Limb (tissue), 2 donors: Measurements from ENCODE around the gene GPR35.

Experiments
- DNase-seq, 2 donors: peaks; one replicate each; pipeline ENCODE4 v3.0.0-alpha.2; 2016; ENCODE audit errors: extremely low spot score in 2 of 2

Gene GPR35

DNA sequence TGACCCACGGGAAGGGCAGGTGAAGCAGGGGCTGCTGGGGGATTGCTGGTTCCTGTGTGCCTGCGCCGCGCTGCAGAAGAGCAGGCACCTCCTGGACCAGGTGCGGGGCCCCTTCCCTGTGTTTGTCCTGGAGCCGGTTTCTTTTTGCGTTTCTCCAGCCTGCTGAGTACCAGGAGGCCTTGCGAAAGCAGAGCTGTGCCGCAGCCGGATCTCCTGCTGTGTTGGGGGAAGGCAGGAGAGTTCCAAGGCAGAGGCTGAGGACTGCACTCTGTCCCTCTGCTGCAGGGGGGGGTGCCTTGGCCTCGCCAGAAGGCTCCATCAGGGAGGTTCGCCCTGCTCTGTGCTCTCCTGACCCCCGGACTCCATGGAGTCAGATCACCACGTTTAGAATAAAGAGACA lies 35.9 kb upstream of the GPR35 start:
- DNase-seq: no peak

DNA sequence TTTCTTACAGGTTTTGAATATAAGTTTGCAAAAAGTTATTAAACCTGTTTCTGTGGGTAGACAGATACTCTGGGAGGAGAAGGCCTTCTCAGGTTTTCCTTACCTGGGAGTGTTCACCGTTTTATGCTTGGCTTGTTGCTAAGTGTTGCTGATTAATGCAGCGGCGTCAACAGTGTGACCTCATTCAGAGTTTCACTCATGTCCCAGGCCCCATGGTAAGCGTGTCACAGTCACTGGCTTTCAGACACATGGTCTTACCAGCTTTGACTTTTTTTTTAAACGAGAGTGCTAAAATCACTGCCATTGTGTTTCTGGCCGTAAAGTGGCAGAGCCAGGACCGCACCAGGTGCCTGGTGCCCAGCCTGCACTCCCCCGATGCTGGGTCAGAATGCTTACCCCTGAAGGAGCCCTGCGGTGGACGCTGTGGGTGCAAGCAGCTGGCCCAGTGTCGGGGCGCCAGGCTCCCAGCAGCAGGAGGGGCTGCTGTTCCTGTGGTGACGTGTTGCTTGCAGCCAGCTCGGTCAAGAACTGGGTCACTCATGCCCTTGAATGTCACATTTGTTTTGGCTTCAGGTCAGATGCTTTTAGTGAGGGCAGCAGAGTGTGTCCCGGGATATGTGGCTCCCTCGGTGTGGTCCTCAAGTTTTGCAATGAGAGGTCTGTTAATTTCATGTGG lies 35.3 kb upstream of the GPR35 start:
- no peak for DNase-seq

DNA sequence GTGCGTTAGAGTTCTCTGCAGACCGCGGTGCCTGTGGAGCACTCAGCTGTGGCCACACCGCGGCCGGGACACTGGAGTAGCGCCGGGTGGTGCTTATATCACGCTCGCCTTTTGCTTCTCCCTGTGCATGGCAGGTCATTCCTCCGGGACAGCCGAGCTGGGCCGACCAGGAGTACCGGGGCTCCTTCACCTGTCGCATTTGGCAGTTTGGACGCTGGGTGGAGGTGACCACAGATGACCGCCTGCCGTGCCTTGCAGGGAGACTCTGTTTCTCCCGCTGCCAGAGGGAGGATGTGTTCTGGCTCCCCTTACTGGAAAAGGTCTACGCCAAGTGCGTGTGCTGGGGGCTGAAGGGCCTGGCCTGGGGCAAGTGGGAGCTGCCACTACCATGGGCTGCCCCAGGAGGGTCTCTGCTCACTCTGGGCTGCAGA lies 34.6 kb upstream of the GPR35 start:
- DNase-seq: no peak

DNA sequence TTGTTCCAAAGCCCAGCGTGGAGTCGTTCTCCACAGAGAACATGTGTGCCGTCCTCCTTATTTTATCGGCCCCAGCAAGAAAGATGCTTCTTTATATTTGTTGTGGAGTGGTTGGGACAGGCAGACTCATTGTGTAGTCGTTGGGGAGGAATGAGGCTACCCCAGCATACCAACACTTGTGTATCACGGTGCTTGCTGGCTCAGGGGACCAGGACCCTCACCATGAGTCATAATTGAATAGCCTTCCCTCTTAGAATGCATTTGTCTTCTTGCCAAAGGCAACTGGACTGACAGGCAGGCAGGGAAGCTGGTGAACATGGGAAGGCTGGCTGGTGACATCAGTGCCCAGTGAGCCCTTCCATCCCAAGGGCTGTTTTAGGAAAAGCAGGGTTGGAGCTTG lies 34.1 kb upstream of the GPR35 start:
- DNase-seq: no peak

DNA sequence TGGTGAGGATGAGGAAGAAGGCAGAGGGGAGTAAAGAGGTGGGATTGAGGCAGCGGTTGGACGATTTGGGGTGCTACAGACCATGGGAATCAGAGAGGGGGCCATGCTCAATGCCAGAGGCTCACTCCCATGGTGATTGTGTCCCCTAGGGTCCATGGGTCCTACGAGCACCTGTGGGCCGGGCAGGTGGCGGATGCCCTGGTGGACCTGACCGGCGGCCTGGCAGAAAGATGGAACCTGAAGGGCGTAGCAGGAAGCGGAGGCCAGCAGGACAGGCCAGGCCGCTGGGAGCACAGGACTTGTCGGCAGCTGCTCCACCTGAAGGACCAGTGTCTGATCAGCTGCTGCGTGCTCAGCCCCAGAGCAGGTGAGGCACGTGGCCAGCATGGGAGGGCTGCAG lies 33.5 kb upstream of the GPR35 start:
- DNase-seq: no peak

DNA sequence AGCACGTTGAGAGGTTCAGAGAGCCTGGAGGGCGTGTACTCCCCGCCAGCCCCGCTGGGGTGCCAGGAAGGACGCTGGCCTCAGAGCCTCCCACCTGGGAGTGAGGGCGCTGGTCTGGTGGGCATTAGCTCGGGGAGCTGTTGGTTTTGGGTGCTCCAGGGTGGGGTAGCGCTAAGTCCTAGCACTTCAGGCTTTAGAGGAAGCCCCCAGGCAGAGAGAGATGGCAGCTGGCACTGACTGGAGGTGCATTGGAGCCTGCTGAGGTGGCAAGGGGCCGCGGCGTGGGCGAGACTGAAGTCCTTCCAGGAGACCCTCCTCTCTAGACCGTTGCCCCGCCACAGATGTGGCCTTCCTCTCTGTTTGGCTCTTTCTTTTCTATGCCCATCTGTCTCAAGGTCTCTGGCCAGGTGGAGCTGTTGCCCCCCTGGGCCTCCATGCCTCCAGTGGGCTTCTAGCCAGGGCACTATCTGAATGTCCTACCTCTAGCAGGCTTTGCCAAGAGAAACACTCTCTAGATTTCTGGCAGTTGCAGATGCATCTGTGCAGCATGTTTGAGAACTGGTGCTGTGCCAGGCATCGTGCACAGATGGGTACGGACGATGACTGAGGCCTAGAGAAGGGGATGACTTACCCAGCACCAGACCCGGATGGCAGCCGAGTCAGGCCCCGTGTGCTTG lies 32.1 kb upstream of the GPR35 start:
- no peak for DNase-seq

DNA sequence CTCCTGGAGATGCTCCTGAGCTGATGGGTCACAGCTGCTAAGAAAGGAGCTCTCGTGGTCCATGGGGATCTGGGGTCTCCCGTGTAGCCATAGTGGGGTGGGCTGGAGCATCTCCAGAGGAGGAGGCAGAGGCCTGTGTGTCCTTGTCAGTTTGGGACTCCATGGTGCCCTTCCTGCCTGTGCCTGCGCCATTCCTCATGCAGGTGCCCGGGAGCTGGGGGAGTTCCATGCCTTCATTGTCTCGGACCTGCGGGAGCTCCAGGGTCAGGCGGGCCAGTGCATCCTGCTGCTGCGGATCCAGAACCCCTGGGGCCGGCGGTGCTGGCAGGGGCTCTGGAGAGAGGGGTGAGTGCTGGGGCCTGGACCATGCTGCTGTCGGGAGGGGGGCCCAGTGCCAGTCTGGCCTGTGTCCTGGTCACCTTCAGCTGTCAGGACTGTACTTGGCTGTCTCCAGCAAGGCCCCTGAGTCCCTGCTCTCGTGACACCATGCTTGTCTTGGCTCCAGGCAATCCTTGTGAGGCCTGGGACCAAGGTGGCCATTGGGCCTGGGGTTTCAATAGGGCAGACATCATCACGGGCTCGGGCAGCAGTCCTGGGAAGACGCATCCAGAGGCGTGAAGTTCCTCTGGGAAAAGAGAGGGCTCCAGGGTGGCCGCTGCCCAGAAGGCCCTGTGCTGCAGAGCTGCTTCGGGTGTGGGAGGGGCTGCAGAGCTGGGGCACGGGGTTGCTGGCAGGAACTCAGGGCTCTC lies 31.4 kb upstream of the GPR35 start:
- no peak for DNase-seq

DNA sequence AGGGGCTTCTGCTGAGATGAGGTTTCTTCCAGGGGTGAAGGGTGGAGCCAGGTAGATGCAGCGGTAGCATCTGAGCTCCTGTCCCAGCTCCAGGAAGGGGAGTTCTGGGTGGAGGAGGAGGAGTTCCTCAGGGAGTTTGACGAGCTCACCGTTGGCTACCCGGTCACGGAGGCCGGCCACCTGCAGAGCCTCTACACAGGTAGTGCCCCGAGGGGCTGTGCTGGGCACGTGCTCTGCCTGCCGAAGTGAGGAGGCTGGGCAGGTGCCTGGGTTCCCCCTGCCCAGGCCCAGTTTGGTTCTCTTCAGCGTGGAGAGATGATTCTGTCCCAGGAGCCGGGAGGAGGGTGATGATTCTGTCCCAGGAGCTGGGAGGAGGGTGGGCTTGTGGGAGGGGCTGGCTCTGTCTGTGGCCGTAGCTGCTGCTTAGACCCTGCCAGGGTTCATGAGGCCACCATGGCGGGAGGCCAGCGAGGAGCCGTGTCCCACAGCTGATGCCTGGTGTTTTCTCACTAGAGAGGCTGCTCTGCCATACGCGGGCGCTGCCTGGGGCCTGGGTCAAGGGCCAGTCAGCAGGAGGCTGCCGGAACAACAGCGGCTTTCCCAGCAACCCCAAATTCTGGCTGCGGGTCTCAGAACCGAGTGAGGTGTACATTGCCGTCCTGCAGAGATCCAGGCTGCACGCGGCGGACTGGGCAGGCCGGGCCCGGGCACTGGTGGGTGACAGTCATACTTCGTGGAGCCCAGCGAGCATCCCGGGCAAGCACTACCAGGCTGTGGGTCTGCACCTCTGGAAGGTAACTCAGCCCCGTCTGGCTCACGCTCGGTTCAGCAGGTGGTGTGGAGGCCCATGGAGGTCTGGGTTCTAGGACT lies 30.5 kb upstream of the GPR35 start:
- no peak for DNase-seq

DNA sequence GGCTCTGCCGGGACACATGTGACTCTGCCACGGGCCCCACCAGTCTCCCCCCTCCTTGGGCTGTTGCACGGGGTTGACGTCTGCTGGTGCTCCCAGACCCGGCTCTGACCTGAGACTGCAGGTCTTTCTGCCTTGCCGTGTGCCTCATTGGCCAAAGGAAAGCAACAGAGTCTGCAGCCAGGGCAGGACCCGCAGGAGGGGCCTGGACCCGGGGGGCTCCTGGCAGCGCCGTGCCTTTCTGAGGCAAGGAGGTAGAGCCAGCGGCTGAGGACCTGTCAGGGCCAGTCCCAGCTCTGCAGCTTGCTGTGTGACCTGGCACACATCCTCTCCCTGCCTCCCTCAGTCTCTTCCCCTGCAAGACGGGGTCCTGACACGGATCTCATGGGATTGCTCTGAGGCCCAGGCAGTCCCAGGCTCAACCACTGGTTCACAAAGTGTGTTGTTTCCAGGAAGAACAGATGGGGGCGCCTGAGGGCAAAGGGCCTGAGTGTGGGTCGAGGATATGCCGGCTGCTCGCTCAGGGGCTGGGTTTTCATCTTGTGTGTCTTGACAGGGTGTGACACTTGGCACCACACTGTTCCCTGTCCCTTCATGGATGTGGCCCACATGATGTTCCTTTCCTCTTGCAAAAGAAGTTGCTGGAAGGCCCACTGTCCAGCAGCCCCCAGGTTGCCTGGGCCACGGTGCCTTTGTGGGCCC lies 29.8 kb upstream of the GPR35 start:
- DNase-seq: no peak

DNA sequence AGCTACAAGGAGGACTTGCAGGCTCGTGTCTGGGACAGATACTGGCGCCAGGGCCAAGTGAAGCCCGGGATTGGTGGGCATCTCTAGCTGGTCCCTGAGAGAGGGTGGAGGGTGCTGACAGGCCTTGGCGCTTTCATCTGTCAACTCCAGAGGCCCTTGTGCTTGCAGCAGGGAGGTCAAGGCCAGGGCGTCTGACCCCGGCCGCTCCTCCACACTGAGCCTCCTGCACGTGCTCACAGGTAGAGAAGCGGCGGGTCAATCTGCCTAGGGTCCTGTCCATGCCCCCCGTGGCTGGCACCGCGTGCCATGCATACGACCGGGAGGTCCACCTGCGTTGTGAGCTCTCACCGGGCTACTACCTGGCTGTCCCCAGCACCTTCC lies 29.2 kb upstream of the GPR35 start:
- no peak for DNase-seq

DNA sequence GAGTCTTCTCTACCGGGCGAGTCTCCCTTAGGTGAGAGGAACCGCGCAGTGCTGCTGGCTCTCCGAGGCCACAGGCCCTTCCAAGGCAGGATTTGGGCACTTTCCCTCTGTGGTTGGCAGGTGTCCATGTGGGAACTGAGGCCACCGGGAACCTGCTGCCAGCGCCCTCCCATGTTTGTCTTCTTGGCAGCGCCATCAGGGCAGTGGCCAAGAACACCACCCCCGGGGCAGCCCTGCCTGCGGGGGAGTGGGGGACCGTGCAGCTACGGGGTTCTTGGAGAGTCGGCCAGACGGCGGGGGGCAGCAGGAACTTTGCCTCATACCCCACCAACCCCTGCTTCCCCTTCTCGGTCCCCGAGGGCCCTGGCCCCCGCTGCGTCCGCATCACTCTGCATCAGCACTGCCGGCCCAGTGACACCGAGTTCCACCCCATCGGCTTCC lies 28.8 kb upstream of the GPR35 start:
- DNase-seq: no peak

DNA sequence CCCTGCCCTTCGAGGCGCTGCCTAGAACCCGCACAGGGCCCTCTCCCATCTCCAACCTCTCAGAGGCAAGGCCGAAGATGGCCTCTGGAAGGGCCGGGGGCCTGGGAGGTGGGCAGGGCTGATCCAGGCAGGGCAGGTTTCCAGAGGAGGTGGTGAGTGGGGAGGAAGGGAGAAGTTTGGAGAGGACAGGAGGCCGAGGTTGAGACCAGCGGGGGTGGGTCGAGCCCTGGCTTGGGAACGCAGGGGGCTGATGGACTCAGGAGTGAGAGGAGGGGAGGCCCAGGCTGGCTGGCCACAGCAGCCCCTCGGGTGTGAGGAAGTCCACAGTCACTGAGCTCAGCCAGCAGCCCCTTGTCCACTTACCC lies 28.2 kb upstream of the GPR35 start:
- DNase-seq: no peak

DNA sequence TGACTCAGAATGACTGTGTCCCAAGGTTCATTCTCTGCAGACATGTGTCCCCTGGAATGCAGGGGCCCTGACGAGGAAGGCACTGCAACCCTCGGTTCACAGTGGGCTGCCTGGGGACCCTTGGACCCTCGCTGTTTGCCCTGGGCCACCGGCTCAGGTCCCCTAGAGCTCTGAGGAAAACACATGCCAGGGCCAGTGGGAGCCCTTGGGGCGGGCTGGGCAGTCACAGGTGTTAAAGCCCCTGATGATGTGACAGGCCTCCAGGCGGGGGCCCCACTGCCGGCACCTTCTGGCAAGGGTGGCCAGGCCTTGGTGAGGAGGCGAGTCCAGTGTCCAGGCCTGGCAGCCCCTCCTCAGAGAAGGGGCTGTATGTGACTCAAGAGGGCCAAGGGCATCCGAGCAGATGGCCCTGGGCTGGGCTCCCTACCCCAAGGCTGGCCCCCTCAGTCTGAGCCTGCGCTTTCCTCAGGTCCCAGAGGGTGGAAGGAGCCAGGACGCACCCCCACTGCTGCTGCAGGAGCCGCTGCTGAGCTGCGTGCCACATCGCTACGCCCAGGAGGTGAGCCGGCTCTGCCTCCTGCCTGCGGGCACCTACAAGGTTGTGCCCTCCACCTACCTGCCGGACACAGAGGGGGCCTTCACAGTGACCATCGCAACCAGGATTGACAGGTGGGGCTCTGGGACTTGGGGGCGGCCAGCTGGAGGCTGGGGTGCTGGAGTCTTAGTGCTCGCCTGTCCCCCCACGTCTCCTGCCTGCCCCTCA lies 27.7 kb upstream of the GPR35 start:
- no peak for DNase-seq

DNA sequence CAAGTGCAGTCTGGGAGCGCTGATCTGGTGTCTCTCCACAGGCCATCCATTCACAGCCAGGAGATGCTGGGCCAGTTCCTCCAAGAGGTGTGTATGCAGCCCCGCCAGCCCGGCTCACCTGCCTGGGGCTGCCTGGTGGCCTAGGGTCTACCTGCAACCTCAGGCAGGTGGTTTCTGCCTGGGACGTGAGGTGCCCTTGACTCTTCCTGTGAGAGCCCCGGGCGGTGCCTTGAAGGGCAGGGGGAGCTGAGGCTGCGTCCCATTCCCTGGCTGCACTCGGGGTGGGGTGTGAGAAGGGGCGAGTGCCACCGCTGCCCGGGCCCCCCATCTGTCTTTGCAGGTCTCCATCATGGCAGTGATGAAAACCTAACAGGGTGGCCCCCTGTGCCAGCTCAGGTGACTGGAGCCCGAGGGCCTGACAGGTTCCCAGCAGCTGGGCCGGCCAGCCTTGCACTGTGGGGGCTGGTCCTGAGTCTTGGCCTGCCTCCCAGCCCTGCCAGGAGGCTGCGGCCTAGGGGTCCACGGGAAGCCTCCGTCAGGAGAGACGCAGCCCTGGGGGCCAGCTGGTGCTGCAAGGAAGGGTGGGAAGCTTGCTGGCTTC lies 26.9 kb upstream of the GPR35 start:
- DNase-seq: no peak

DNA sequence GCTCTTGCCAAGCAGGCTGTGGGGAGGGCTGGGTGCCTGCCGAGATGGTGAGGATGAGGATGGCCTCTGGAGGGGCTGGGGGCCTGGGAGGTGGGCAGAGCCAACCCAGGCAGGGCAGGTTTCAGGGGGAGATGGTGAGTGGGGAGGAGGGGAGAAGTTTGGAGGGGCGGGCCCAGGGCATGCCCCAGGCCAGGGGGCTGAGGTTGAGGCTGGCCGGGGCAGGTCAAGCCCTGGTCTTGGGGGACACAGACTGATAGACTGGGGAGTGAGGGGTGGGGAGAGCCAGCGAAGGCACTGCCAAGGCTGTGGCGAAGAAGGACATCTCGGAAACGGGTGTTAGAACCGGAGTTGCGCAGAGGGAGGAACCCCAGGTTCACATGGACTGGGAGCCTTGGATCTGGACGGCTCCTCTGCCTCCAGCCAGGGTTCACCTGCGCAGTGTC lies 26.1 kb upstream of the GPR35 start:
- no peak for DNase-seq

DNA sequence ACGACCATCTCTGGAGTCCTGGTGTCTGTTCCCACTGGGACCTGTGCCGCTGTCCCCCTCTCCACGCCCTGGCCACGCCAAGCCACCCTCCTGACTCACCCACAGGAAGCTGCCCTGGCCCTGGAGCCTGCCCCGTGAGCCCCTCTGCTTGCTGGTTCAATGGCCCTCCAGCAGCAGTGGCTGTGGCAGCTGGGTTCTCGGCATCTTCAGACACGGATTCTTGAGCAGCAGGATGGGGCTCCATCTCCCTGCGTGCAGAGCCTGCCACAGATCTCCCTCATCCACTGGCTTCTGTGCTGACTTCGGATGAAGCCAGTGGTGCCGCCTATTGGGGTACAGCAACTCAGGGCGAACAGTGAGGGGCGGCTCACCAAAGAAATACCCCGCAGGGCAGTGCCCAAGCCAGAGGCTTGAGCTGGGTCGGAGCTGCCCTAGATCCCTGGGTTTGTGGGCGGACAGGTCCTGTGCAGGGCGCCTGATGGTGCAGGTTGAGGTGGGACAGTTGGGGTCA lies 24.8 kb upstream of the GPR35 start:
- DNase-seq: no peak

DNA sequence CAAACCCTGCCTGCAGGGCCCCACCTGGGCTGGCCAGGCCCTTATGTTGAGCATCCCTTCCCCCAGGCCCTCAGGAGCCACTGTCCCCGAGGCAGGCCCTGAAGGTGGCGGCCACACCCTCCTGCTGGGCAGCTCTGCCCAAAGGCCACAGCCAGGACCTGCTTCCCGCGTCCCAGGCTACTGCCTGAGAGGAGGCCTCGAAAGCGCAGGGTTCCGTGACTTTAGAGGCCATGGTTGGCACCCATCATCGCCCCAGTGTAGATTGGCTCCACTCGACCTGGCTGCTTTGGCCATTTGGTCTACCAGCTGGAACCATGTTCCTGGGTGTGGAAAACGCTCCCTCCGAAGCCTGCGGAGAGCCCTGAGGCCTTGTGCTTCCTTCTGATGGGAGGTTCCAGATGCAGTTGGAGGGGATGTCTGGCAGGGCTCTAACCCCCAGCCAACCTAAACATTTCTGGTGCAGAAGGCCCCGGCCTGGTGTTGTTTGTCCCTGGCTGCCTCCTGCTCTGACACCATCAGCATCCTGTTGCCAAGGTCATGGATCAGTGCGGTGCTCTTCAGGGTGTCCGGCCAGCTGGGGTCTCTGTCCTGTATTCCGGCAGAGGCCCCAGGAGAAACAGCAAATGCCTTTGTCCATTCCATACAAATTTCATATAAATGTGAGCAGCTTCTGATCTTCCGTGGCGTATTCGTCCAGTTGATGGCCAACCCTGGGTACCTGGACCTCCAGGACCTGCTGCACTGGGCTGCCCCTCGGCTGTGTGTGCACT lies 24.0 kb upstream of the GPR35 start:
- DNase-seq: no peak

DNA sequence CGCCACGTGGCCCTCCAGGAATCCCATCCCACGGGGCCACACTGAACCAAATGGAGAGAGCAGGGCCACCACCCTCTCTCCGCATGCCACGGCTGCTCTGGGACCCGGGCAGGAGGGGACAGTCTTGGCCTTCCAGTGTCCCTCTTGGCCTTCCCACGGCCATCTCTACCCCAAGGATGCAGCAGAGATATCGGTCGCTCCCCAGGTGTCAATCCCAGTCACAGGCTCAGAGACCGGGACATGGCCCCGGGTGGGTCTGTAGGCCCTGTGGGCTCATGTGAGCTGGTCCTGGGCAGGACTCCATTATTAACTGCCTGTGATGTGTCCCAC lies 23.5 kb upstream of the GPR35 start:
- no peak for DNase-seq
